Loucy (cell line): Measurements from ENCODE around the gene GALNT5.

Experiments
- CTCF ChIP-seq: fragments of 200-600 bp; sonication (generic); conservative IDR thresholded peaks from 2 replicates; pipeline ENCODE4 v1.5.1; 2014; ENCODE audit warnings: mild to moderate bottlenecking, antibody characterized with exemption, low read length
- EZH2phosphoT487 ChIP-seq: fragments of 200-600 bp; IDR thresholded peaks from 2 replicates; pipeline ENCODE4 v1.6.1; 2018; ENCODE audit warnings: antibody characterized with exemption, mild to moderate bottlenecking, moderate library complexity, borderline replicate concordance

GRCh38 chr2:157269922-157270321 is 12.4 kb downstream of the GALNT5 start:
- TF ChIP-seq CTCF, result no peak
- no peak for TF ChIP-seq EZH2phosphoT487
